ENCODE results near the gene MACROD2. TPM values are rescaled to one million over a fixed set of nuclear protein-coding genes. Genes with fewer than 3 reads are reported as not detected.

MACROD2 gene
- total and polyA plus RNA-seq, 4 donors = 0.66 to 10.5 (median 3.3) TPM

- Histone ChIP-seq H3K9ac (ENCODE audit: low read depth in 1 of 2, low read length in 2 of 2) (no peak overlapping the region), H3K27me3 (ENCODE audit: control insufficient read depth in 4 of 4, insufficient read depth in 4 of 4, low read length in 3 of 4) (no peaks in the 10 kb centered on the region), H3K4me3 (ENCODE audit: low read depth in 1 of 3, low read length in 3 of 3) (no peak overlapping the region), H3K36me3 (ENCODE audit: control insufficient read depth in 4 of 4, insufficient read depth in 3 of 4, low read depth in 1 of 4, low read length in 3 of 4) (no peaks in the 10 kb centered on the region), H3K27ac (ENCODE audit: low read depth in 1 of 2, low read length in 2 of 2) (no peak overlapping the region), H3K9me3 (ENCODE audit: control insufficient read depth in 4 of 4, low read length in 3 of 4) (no peaks in the 10 kb centered on the region), H3K4me1 (ENCODE audit: control insufficient read depth in 4 of 4, insufficient read depth in 4 of 4, low read length in 3 of 4) (no peaks in the 10 kb centered on the region)
- TF ChIP-seq NR2F2 (IDR thresholded peaks at IDR 0.05) = no peak
- WGBS = 95% methylated on average over 1 of the region's 1 CpG
- DNase-seq (ENCODE audit: low spot score) = no peak
Measured at GRCh38 chr20:14291502-14291901, 296.2 kb downstream of the MACROD2 start.

- Histone ChIP-seq H3K27me3 (ENCODE audit: control insufficient read depth in 4 of 4, insufficient read depth in 4 of 4, low read length in 3 of 4) (no peaks in the 10 kb centered on the region), H3K4me1 (ENCODE audit: control insufficient read depth in 4 of 4, insufficient read depth in 4 of 4, low read length in 3 of 4) (no peaks in the 10 kb centered on the region), H3K9ac (ENCODE audit: low read depth in 1 of 2, low read length in 2 of 2) (no peak overlapping the region), H3K36me3 (ENCODE audit: control insufficient read depth in 4 of 4, insufficient read depth in 3 of 4, low read depth in 1 of 4, low read length in 3 of 4) (no peaks in the 10 kb centered on the region), H3K4me3 (ENCODE audit: low read depth in 1 of 3, low read length in 3 of 3) (no peak overlapping the region), H3K27ac (ENCODE audit: low read depth in 1 of 2, low read length in 2 of 2) (no peak overlapping the region), H3K9me3 (ENCODE audit: control insufficient read depth in 4 of 4, low read length in 3 of 4) (no peaks in the 10 kb centered on the region)
- DNase-seq (ENCODE audit: low spot score) = no peak
- TF ChIP-seq HNF4G (IDR thresholded peaks at IDR 0.05) (no peak), EGR1 (IDR thresholded peaks at IDR 0.05; ENCODE audit: low read depth in 2 of 2) (no peak), ZBTB33 (IDR thresholded peaks at IDR 0.05) (no peak), RAD21 (IDR thresholded peaks at IDR 0.05) (no peak), JUND (IDR thresholded peaks at IDR 0.05) (no peak), NR2F2 (IDR thresholded peaks at IDR 0.05) (no peak), SP1 (IDR thresholded peaks at IDR 0.05) (no peak), MAX (IDR thresholded peaks at IDR 0.05) (no peak), RXRA (IDR thresholded peaks at IDR 0.05) (no peak), CTCF (IDR thresholded peaks at IDR 0.05; ENCODE audit: low read depth, low read length, missing input control) (no peak), TAF1 (conservative IDR thresholded peaks at IDR 0.05) (no peak), HNF4A (conservative IDR thresholded peaks at IDR 0.05) (no peak), ATF3 (IDR thresholded peaks at IDR 0.05) (no peak), FOXA2 (IDR thresholded peaks at IDR 0.05) (no peak), YY1 (IDR thresholded peaks at IDR 0.05) (no peak), GABPA (IDR thresholded peaks at IDR 0.05 in 1 of 2, conservative IDR thresholded peaks at IDR 0.05 in 1 of 2) (no peak), FOXA1 (IDR thresholded peaks at IDR 0.05) (no peak), REST (IDR thresholded peaks at IDR 0.05) (no peak)
- WGBS = 22% methylated on average over 2 of the region's 2 CpGs
Measured at GRCh38 chr20:14295238-14295637, 299.9 kb downstream of the MACROD2 start.

All from liver (tissue), 9 donors.